GM12892 (cell line): Measurements from ENCODE around the gene DNAJC18.

Experiments used
- POLR2A ChIP-seq: IDR thresholded peaks from 2 replicates; pipeline ENCODE4 v1.6.1; 2011; ENCODE audit warnings: low read depth, low read length, control low read depth
- POLR2AphosphoS5 ChIP-seq: IDR thresholded peaks from 2 replicates; pipeline ENCODE4 v1.6.1; 2011; ENCODE audit warnings: low read depth, low read length, control low read depth
- TAF1 ChIP-seq: IDR thresholded peaks from 2 replicates; pipeline ENCODE4 v1.6.1; 2011; ENCODE audit warnings: low read depth, mild to moderate bottlenecking, control low read depth, low read length, borderline replicate concordance

GRCh38 chr5:139439013-139439903 lies at the start of gene DNAJC18:
- peak; percentile 66; the same call in 1 of the 2 replicates for TF ChIP-seq POLR2AphosphoS5
- TF ChIP-seq POLR2A, result peak; percentile 57; the same call in 1 of the 2 replicates
- 0 out of 2 replicates have a peak, but pooled peaks have one; percentile 35 for TF ChIP-seq TAF1
